GM19328 (cell line): ENCODE data around the gene RPS24.

Experiments
- ATAC-seq: cut with Tn5 transposase; IDR thresholded peaks from one replicate; pipeline ENCODE4 v1.9.1; 2021; ENCODE audit warnings: mild to moderate bottlenecking, moderate library complexity; ENCODE audit not compliant: unreplicated experiment

Gene RPS24

GRCh38 chr10:78025685-78026364 is 7.8 kb upstream of the RPS24 start:
- no peak for ATAC-seq

- no peak for ATAC-seq
These were observed 5.0 kb upstream of the RPS24 start for GRCh38 chr10:78028438-78029268.

- ATAC-seq: peak; percentile 38
These were observed 4.1 kb upstream of the RPS24 start, which contains the start of gene POLR3A for GRCh38 chr10:78029269-78030226. TSS of gene POLR3A (minus strand) at chr10:78029515. CDS start at chr10:78029407, 108 bp downstream.

- no peak for ATAC-seq
These were observed 351 bp upstream of the RPS24 start for GRCh38 chr10:78033387-78033636.

GRCh38 chr10:78035025-78035424 is 1.4 kb downstream of the RPS24 start:
- no peak for ATAC-seq

GRCh38 chr10:78035437-78035836 is 1.8 kb downstream of the RPS24 start:
- no peak for ATAC-seq

GRCh38 chr10:78035933-78036583 is 2.4 kb downstream of the RPS24 start:
- ATAC-seq: no peak

GRCh38 chr10:78038105-78038504 is 4.4 kb downstream of the RPS24 start:
- no peak for ATAC-seq

- no peak for ATAC-seq
These were observed 5.3 kb downstream of the RPS24 start for GRCh38 chr10:78038791-78039547.

GRCh38 chr10:78039743-78040142 is 6.1 kb downstream of the RPS24 start:
- no peak for ATAC-seq

GRCh38 chr10:78041170-78042057 is 7.8 kb downstream of the RPS24 start:
- ATAC-seq: no peak

GRCh38 chr10:78042058-78042751 is 8.5 kb downstream of the RPS24 start:
- ATAC-seq: no peak

GRCh38 chr10:78042752-78043104 is 9.1 kb downstream of the RPS24 start:
- ATAC-seq: no peak

GRCh38 chr10:78044179-78044578 is 10.5 kb downstream of the RPS24 start:
- no peak for ATAC-seq

GRCh38 chr10:78044699-78045098 is 11.0 kb downstream of the RPS24 start:
- ATAC-seq: no peak

- peak; percentile 43 for ATAC-seq
These were observed 11.6 kb downstream of the RPS24 start for GRCh38 chr10:78045237-78045636.

GRCh38 chr10:78045856-78046255 is 12.2 kb downstream of the RPS24 start:
- ATAC-seq: no peak

GRCh38 chr10:78046711-78047269 is 13.1 kb downstream of the RPS24 start:
- ATAC-seq: no peak
